Stimulated activated CD8-positive, alpha-beta memory T cell treated with anti-CD3 and anti-CD28 coated beads, Interleukin-7, amount 100 ng/mL, for 48 hours (primary cell): ENCODE results near the gene CDC42SE2.

ENCODE experiments used
- DNase-seq, 2 donors: peaks; one replicate each; pipeline ENCODE4 v3.0.0-alpha.2; 2020; ENCODE audit warnings: low read depth in 1 of 2; ENCODE audit errors: extremely low read depth in 1 of 2

Gene CDC42SE2

GRCh38 chr5:131423056-131423455 is 159.2 kb downstream of the CDC42SE2 start:
- DNase-seq = no peak

GRCh38 chr5:131426011-131426410 is 162.2 kb downstream of the CDC42SE2 start:
- DNase-seq = no peak

- no peak for DNase-seq
Measured at GRCh38 chr5:131430794-131431193, 166.9 kb downstream of the CDC42SE2 start.

- no peak for DNase-seq
Measured at GRCh38 chr5:131431794-131432193, 167.9 kb downstream of the CDC42SE2 start.

GRCh38 chr5:131433109-131433508 is 169.3 kb downstream of the CDC42SE2 start:
- no peak for DNase-seq

- DNase-seq = no peak
Measured at GRCh38 chr5:131436081-131436480, 172.2 kb downstream of the CDC42SE2 start.

- no peak for DNase-seq
Measured at GRCh38 chr5:131441184-131441583, 177.3 kb downstream of the CDC42SE2 start.
